ENCODE results near the gene PALD1.

The PALD1 gene

GRCh38 chr10:70530315-70530714 is 51.7 kb downstream of the PALD1 start:
- in situ Hi-C loops (cut with HindIII; ENCODE audit: low sequenced_read_pairs), result no loop called here
- no peak for DNase-seq (ENCODE audit: low read depth, low spot score)
- H3K4me3 ChIP-seq (ENCODE audit: low read depth, low read length), result no peak overlapping the region
- TF ChIP-seq CTCF (IDR thresholded peaks at IDR 0.05; ENCODE audit: low read depth, low read length), result no peak

GRCh38 chr10:70532554-70533188 is 54.1 kb downstream of the PALD1 start:
- TF ChIP-seq CTCF (IDR thresholded peaks at IDR 0.05; ENCODE audit: low read depth, low read length), result no peak
- in situ Hi-C loops (cut with HindIII; ENCODE audit: low sequenced_read_pairs), result no loop called here
- no peak for DNase-seq (ENCODE audit: low read depth, low spot score)
- no peak overlapping the region for H3K4me3 ChIP-seq (ENCODE audit: low read depth, low read length)

- in situ Hi-C loops (cut with HindIII; ENCODE audit: low sequenced_read_pairs), result no loop called here
- TF ChIP-seq CTCF (IDR thresholded peaks at IDR 0.05; ENCODE audit: low read depth, low read length), result no peak
- DNase-seq (ENCODE audit: low read depth, low spot score), result no peak
- no peak overlapping the region for H3K4me3 ChIP-seq (ENCODE audit: low read depth, low read length)
Observed at GRCh38 chr10:70533189-70533558, 54.6 kb downstream of the PALD1 start.

DNA sequence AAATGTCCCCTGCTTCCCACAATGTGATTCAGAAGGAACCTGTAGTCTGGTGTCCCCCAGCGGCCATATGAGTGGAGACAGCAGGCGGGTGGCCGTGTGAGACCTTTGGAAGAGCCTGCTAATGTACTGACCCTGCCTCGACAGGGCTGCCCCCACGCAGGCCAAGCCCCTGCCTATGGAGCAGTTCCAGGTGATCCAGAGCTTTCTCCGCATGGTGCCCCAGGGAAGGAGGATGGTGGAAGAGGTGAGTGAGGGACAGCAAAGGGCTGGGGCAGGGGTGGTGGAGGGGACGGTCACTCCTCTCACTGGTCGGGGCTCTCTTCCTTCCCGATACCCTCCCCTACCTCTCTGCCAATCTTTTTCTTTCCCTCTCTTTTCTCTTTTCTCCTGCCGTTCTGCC is 55.7 kb downstream of the PALD1 start:
- no peak for TF ChIP-seq CTCF (IDR thresholded peaks at IDR 0.05; ENCODE audit: low read depth, low read length)

DNA sequence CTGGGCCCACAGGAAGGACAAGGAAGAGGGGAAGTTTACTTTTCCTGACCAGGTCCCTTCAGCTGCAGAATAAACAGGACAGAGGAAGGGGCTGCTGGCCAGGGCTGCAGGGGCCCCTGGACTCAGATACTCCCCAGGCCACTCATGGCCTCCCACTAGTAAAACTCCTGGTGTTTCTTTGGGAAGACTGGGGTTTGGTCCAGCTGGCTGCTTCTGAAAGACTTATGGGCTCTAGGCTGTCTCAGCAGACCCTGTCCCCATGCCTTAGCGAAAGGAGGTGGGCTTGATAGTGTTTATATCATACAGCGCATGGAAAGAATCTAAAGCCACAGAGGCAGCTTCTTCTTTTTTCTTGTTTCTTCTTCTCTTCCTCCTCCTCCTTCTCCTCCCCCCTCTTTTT is 56.4 kb downstream of the PALD1 start:
- no peak for DNase-seq (ENCODE audit: low read depth, low spot score)
- in situ Hi-C loops (cut with HindIII; ENCODE audit: low sequenced_read_pairs), result no loop called here
- no peak for TF ChIP-seq CTCF (IDR thresholded peaks at IDR 0.05; ENCODE audit: low read depth, low read length)
- no peak overlapping the region for H3K4me3 ChIP-seq (ENCODE audit: low read depth, low read length)

More for the DNA sequence above, 55.7 kb downstream of the PALD1 start:
- H3K4me3 ChIP-seq (ENCODE audit: low read depth, low read length), result no peak overlapping the region
- in situ Hi-C loops (cut with HindIII; ENCODE audit: low sequenced_read_pairs), result no loop called here
- no peak for DNase-seq (ENCODE audit: low read depth, low spot score)

GRCh38 chr10:70535451-70535850 is 56.9 kb downstream of the PALD1 start:
- no peak overlapping the region for H3K4me3 ChIP-seq (ENCODE audit: low read depth, low read length)
- TF ChIP-seq CTCF (IDR thresholded peaks at IDR 0.05; ENCODE audit: low read depth, low read length), result no peak
- in situ Hi-C loops (cut with HindIII; ENCODE audit: low sequenced_read_pairs), result no loop called here
- DNase-seq (ENCODE audit: low read depth, low spot score), result no peak
